Astrocyte (in vitro differentiated cells and primary cell): Measurements from ENCODE around the gene SLC25A47. TPM values are rescaled to one million over a fixed set of nuclear protein-coding genes. Genes with fewer than 3 reads are reported as not detected.

Source experiments
- DNase-seq: peaks from one replicate; pipeline ENCODE4 v3.0.0-alpha.2; 2010; ENCODE audit warnings: low read depth
- FAIRE-seq: peaks from 2 replicates; lab custom pipeline; 2011; peaks lifted over from hg19 to GRCh38; lab: Jason Lieb, UNC
- H2AFZ ChIP-seq: 2 replicates; pipeline ENCODE4 v1.6.0; 2012; ENCODE audit warnings: low read depth, low read length, inconsistent platforms
- H3K27ac ChIP-seq: 2 replicates; pipeline ENCODE4 v1.5.1; 2011; ENCODE audit warnings: low read depth, low read length, inconsistent platforms
- H3K27me3 ChIP-seq: 2 replicates; pipeline ENCODE4 v1.6.0; 2011; ENCODE audit warnings: low read length, inconsistent platforms; ENCODE audit not compliant: insufficient read depth
- H3K36me3 ChIP-seq: 2 replicates; pipeline ENCODE4 v1.5.1; 2011; ENCODE audit warnings: low read length, inconsistent platforms; ENCODE audit not compliant: insufficient read depth
- H3K4me1 ChIP-seq: 2 replicates; pipeline ENCODE4 v1.5.1; 2011; ENCODE audit warnings: low read length, inconsistent platforms; ENCODE audit not compliant: insufficient read depth
- H3K4me2 ChIP-seq: 2 replicates; pipeline ENCODE4 v1.6.0; 2012; ENCODE audit warnings: low read length, inconsistent platforms
- H3K4me3 ChIP-seq: 2 replicates; pipeline ENCODE4 v1.5.1; 2011; ENCODE audit warnings: low read depth, mild to moderate bottlenecking, low read length, inconsistent platforms; ENCODE audit not compliant: insufficient read depth
- H3K79me2 ChIP-seq: 2 replicates; pipeline ENCODE4 v1.6.0; 2012; ENCODE audit warnings: mild to moderate bottlenecking, low read length, inconsistent platforms; ENCODE audit not compliant: insufficient read depth
- H3K9ac ChIP-seq: 2 replicates; pipeline ENCODE4 v1.6.0; 2012; ENCODE audit warnings: mild to moderate bottlenecking, low read length, inconsistent platforms
- H3K9me3 ChIP-seq: 2 replicates; pipeline ENCODE4 v1.5.1; 2012; ENCODE audit warnings: low read depth, mild to moderate bottlenecking, low read length, inconsistent platforms; ENCODE audit not compliant: insufficient read depth
- H4K20me1 ChIP-seq: 2 replicates; pipeline ENCODE4 v1.6.0; 2012; ENCODE audit warnings: low read length, inconsistent platforms; ENCODE audit not compliant: insufficient read depth
- H3K27ac Mint-ChIP-seq: one replicate; pipeline ENCODE4 v1.8.0; 2021; ENCODE audit warnings: mild to moderate bottlenecking, mixed read lengths; ENCODE audit not compliant: unreplicated experiment
- H3K27me3 Mint-ChIP-seq: one replicate; pipeline ENCODE4 v1.8.0; 2021; ENCODE audit warnings: low read depth, mixed read lengths; ENCODE audit not compliant: unreplicated experiment
- H3K36me3 Mint-ChIP-seq: one replicate; pipeline ENCODE4 v1.8.0; 2021; ENCODE audit warnings: low read depth, mixed read lengths; ENCODE audit not compliant: unreplicated experiment
- H3K4me1 Mint-ChIP-seq: one replicate; pipeline ENCODE4 v1.8.0; 2021; ENCODE audit warnings: low read depth, mixed read lengths; ENCODE audit not compliant: unreplicated experiment
- H3K4me3 Mint-ChIP-seq: one replicate; pipeline ENCODE4 v1.8.0; 2021; ENCODE audit warnings: mild to moderate bottlenecking, moderate library complexity, mixed read lengths; ENCODE audit not compliant: unreplicated experiment
- H3K9me3 Mint-ChIP-seq: one replicate; pipeline ENCODE4 v1.8.0; 2021; ENCODE audit warnings: mild to moderate bottlenecking, mixed read lengths; ENCODE audit not compliant: unreplicated experiment
- EZH2 ChIP-seq: IDR thresholded peaks from 2 replicates; pipeline ENCODE4 v1.6.1; 2012; ENCODE audit warnings: mild to moderate bottlenecking, low read length, inconsistent platforms; ENCODE audit not compliant: insufficient read depth
- total RNA-seq: library from RNA; stranded (reverse); gene quantifications from 2 replicates; pipeline ENCODE4 v1.2.1, GENCODE V29; 2021
- TF ChIP-seq, protein P1 (sequence below): IDR thresholded peaks from 2 replicates; pipeline ENCODE4 v1.5.1; 2011; ENCODE audit warnings: low read depth, mild to moderate bottlenecking, inconsistent platforms, low read length, moderate library complexity; ENCODE audit not compliant: insufficient read depth

Gene SLC25A47
- total RNA-seq, 1 donor from 2014 or later = not detected

DNA sequence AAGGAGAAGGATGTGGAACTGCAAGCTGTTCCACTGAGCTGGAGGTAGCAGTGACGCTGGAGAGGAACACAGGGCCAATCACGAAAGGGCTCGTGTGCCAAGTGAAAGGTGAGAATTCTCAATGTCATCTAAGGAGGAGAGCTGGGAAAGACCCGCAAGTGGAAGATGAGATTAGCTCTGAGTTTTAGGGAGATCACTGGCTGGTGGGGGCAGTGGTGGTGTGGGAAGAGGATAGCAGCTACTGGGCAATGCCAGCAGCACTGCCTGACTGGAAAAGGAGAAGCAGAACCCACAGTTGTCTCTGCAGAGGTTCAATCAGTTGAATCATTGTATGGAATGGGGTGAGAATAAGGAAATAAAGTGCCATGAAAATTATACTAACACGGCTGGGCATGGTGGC is 27.8 kb downstream of the SLC25A47 start:
- H3K4me3 ChIP-seq = no peak overlapping the region
- DNase-seq = no peak
- no peak overlapping the region for H2AFZ ChIP-seq
- H3K27me3 ChIP-seq = no peaks in the 10 kb centered on the region
- H3K9me3 Mint-ChIP-seq = no peaks in the 10 kb centered on the region
- H3K27ac ChIP-seq = no peak overlapping the region
- H3K4me1 Mint-ChIP-seq = no peaks in the 10 kb centered on the region
- no peaks in the 10 kb centered on the region for H3K4me1 ChIP-seq
- H3K79me2 ChIP-seq = no peaks in the 10 kb centered on the region
- H3K4me2 ChIP-seq = no peak overlapping the region
- no peaks in the 10 kb centered on the region for H3K9me3 ChIP-seq
- FAIRE-seq = no peak
- no peak overlapping the region for H3K9ac ChIP-seq
- H3K36me3 Mint-ChIP-seq = peaks cover 51% of the 10 kb centered on the region
- H3K27me3 Mint-ChIP-seq = no peaks in the 10 kb centered on the region
- peaks cover 29% of the 10 kb centered on the region for H3K36me3 ChIP-seq
- no peak overlapping the region for H3K4me3 Mint-ChIP-seq
- TF ChIP-seq EZH2 = no peak
- TF ChIP-seq, protein P1, sequence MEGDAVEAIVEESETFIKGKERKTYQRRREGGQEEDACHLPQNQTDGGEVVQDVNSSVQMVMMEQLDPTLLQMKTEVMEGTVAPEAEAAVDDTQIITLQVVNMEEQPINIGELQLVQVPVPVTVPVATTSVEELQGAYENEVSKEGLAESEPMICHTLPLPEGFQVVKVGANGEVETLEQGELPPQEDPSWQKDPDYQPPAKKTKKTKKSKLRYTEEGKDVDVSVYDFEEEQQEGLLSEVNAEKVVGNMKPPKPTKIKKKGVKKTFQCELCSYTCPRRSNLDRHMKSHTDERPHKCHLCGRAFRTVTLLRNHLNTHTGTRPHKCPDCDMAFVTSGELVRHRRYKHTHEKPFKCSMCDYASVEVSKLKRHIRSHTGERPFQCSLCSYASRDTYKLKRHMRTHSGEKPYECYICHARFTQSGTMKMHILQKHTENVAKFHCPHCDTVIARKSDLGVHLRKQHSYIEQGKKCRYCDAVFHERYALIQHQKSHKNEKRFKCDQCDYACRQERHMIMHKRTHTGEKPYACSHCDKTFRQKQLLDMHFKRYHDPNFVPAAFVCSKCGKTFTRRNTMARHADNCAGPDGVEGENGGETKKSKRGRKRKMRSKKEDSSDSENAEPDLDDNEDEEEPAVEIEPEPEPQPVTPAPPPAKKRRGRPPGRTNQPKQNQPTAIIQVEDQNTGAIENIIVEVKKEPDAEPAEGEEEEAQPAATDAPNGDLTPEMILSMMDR = no peak
- H4K20me1 ChIP-seq = peaks cover 14% of the 10 kb centered on the region
- peak overlapping the region; percentile 75 for H3K27ac Mint-ChIP-seq

DNA sequence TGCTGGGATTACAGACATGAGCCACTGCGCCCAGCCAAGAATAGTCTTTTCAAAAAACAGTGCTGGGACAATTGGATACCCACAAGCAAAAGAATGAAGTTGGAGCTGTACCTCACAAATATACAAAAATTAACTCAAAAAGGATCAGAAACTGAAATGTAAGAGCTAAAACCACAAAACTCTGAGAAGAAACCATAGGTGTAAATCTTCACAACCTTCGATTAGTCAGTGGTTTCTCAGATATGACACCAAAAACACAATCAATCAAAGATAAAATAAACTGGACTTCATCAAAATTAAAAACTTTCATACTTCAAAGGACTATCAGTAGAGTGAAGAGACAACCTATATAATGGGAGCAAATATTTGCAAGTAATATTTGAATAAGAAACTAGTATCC is 35.3 kb downstream of the SLC25A47 start:
- Histone ChIP-seq H4K20me1 (peaks cover 17% of the 10 kb centered on the region), H3K4me2 (no peak overlapping the region), H3K27me3 (no peaks in the 10 kb centered on the region), H3K4me3 (no peak overlapping the region), H3K79me2 (no peaks in the 10 kb centered on the region), H3K9ac (no peak overlapping the region), H3K27ac (no peak overlapping the region), H3K4me1 (no peaks in the 10 kb centered on the region), H3K9me3 (peaks cover 2% of the 10 kb centered on the region), H2AFZ (no peak overlapping the region), H3K36me3 (peaks cover 50% of the 10 kb centered on the region)
- TF ChIP-seq EZH2 = no peak
- TF ChIP-seq, protein P1 = no peak
- FAIRE-seq = no peak
- no peak overlapping the region for H3K4me3 Mint-ChIP-seq
- DNase-seq = no peak
- no peaks in the 10 kb centered on the region for H3K27me3 Mint-ChIP-seq
- H3K4me1 Mint-ChIP-seq = no peaks in the 10 kb centered on the region
- H3K36me3 Mint-ChIP-seq = peaks cover 32% of the 10 kb centered on the region
- no peak overlapping the region for H3K27ac Mint-ChIP-seq
- no peaks in the 10 kb centered on the region for H3K9me3 Mint-ChIP-seq

DNA sequence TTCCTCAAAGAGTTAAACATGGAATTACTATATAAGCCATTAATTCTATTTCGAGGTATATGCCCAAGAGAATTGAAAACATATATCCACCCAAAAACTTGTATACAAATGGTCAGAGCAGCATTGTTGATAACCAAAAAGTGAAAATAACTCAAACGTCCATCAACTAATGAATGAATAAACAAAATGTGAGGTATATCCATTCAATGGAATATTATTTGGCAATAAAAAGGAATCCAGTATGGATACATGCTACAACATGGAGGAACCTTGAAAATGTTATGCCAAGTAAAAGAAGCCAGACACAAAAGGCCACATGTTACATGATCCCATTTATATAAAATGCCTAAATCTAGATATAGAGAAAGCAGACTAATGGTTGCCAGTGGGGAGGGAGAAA is 36.0 kb downstream of the SLC25A47 start:
- no peak overlapping the region for H3K4me2 ChIP-seq

More for the DNA sequence above, 36.0 kb downstream of the SLC25A47 start:
- TF ChIP-seq, protein P1 = no peak
- no peak for TF ChIP-seq EZH2
- FAIRE-seq = no peak
- Mint-ChIP-seq H3K4me3 (no peak overlapping the region), H3K27me3 (no peaks in the 10 kb centered on the region), H3K36me3 (peaks cover 25% of the 10 kb centered on the region), H3K4me1 (no peaks in the 10 kb centered on the region), H3K27ac (no peak overlapping the region), H3K9me3 (no peaks in the 10 kb centered on the region)
- Histone ChIP-seq H3K9ac (no peak overlapping the region), H3K4me1 (no peaks in the 10 kb centered on the region), H3K36me3 (peaks cover 47% of the 10 kb centered on the region), H3K4me3 (no peak overlapping the region), H3K27me3 (no peaks in the 10 kb centered on the region), H3K9me3 (peaks cover 2% of the 10 kb centered on the region), H2AFZ (no peak overlapping the region), H4K20me1 (peaks cover 18% of the 10 kb centered on the region), H3K79me2 (no peaks in the 10 kb centered on the region), H3K27ac (no peak overlapping the region)
- no peak for DNase-seq
